Measurements from ENCODE around the gene SLC9A9. TPM values are rescaled to one million over a fixed set of nuclear protein-coding genes. Genes with fewer than 3 reads are reported as not detected.

The SLC9A9 gene
- total and polyA plus RNA-seq, 8 donors, result 0.58 to 29.7 (median 14.0) TPM

- Histone ChIP-seq H3K27ac (no peak overlapping the region), H3K36me3 (no peaks in the 10 kb centered on the region), H3K9me3 (no peaks in the 10 kb centered on the region), H3K4me1 (no peaks in the 10 kb centered on the region), H3K27me3 (no peaks in the 10 kb centered on the region), H3K4me3 (no peak overlapping the region)
- intact Hi-C loops (cut with DNase I; ENCODE audit: low total_unique reads), result no loop called here
- WGBS, 5 donors, result 92 to 100% (median 98%) methylated on average over 1 of the region's 1 CpG
- TF ChIP-seq POLR2AphosphoS5 (IDR thresholded peaks at IDR 0.05), result no peak
- TF ChIP-seq EP300 (IDR thresholded peaks at IDR 0.05), result no peak
- no peak for DNase-seq
These were observed 337.7 kb downstream of the SLC9A9 start for GRCh38 chr3:143510601-143511000.

DNA sequence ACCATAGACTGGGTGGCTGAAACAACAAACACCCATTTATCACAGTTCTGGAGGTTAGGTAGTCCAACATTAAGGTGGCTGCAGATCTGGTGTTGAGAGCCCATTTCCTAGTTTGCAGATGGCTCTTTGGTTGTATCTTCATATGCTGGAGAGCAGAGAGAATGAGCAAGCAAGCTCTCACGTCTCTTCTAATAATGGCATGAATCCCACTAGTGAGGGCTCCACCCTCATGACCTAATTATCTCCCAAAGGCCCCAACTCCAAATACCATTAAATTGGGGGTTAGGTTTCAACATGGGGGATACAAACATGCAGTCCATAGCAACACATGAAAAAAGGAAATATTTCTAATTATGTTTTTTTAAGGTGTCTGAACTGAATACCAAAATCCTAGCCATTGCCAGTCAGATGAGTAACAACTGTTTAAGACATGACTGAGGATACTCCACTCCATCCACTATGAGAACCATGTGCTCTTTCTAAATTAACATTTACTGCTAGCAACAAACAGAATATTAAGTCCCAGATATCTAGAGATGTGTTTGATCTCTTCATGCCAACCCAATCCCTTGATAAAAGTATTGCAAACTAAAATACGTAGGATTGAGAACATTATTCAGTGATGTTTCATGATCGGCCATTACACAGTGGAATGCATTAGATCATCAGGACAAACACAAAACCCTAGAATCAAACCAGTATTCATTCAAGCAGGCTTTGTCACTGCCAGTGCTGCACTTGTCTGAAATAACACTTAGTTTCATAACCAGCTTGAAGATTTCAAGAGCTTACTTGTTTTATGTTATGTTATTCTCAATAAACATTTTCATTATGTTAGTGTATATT is 340.3 kb downstream of the SLC9A9 start:
- Histone ChIP-seq H3K4me1 (no peaks in the 10 kb centered on the region), H3K27ac (no peak overlapping the region), H3K4me3 (no peak overlapping the region), H3K9me3 (no peaks in the 10 kb centered on the region), H3K36me3 (no peaks in the 10 kb centered on the region), H3K27me3 (no peaks in the 10 kb centered on the region)
- no peak for DNase-seq
- TF ChIP-seq EP300 (IDR thresholded peaks at IDR 0.05) (no peak), POLR2AphosphoS5 (IDR thresholded peaks at IDR 0.05) (no peak), CTCF (IDR thresholded peaks at IDR 0.05) (no peak), POLR2A (IDR thresholded peaks at IDR 0.05) (no peak)
- intact Hi-C loops (cut with DNase I; ENCODE audit: low total_unique reads), result no loop called here
- WGBS, 5 donors, result 77 to 82% (median 79%) methylated on average over 3 of the region's 3 CpGs

- H3K4me1 ChIP-seq, result no peaks in the 10 kb centered on the region
- no peak overlapping the region for H3K27ac ChIP-seq
- intact Hi-C loops (cut with DNase I; ENCODE audit: low total_unique reads), result no loop called here
- no peaks in the 10 kb centered on the region for H3K27me3 ChIP-seq
- H3K4me3 ChIP-seq, result no peak overlapping the region
- no peak for TF ChIP-seq POLR2A (IDR thresholded peaks at IDR 0.05)
- no peak for TF ChIP-seq POLR2AphosphoS5 (IDR thresholded peaks at IDR 0.05)
- TF ChIP-seq CTCF (IDR thresholded peaks at IDR 0.05), result no peak
- TF ChIP-seq EP300 (IDR thresholded peaks at IDR 0.05), result no peak
- no peak for DNase-seq
- no peaks in the 10 kb centered on the region for H3K36me3 ChIP-seq
- no peaks in the 10 kb centered on the region for H3K9me3 ChIP-seq
These were observed 342.1 kb downstream of the SLC9A9 start for GRCh38 chr3:143506190-143506589.

DNA sequence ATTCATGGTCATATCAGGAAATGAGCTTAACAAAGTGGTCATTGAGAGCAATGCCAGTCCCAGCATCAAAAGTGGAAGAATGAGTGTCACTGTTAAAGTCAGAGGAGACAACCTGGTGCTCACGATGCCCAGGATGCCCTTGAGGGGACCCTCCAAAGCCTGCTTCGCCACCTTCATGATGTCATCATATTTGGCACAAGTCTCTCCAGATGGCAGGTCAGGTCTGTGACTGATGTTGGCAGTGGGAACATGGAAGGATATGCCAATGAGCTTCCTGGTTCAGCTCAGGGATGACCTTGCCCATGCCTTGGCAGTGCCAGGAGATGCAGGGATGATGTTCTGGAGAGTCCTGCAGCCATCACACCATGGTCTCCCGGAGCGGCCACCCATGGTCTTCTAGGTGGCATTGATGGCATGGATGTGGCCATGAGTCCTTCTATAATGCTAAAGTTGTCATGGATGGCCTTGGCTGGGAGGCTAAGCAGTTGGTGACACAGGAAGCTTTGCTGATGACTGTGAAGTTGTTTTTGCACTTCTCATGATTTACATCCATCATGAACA is 344.9 kb downstream of the SLC9A9 start:
- Histone ChIP-seq H3K27ac (no peak overlapping the region), H3K9me3 (no peaks in the 10 kb centered on the region), H3K4me3 (no peak overlapping the region), H3K36me3 (no peaks in the 10 kb centered on the region), H3K27me3 (no peaks in the 10 kb centered on the region), H3K4me1 (no peaks in the 10 kb centered on the region)
- intact Hi-C loops (cut with DNase I; ENCODE audit: low total_unique reads), result no loop called here
- no peak for TF ChIP-seq CTCF (IDR thresholded peaks at IDR 0.05)
- no peak for TF ChIP-seq POLR2AphosphoS5 (IDR thresholded peaks at IDR 0.05)
- no peak for TF ChIP-seq POLR2A (IDR thresholded peaks at IDR 0.05)
- TF ChIP-seq EP300 (IDR thresholded peaks at IDR 0.05), result no peak
- DNase-seq, result no peak
- WGBS, 5 donors, result 96 to 100% (median 99%) methylated on average over 2 to 4 of the region's 4 CpGs

DNA sequence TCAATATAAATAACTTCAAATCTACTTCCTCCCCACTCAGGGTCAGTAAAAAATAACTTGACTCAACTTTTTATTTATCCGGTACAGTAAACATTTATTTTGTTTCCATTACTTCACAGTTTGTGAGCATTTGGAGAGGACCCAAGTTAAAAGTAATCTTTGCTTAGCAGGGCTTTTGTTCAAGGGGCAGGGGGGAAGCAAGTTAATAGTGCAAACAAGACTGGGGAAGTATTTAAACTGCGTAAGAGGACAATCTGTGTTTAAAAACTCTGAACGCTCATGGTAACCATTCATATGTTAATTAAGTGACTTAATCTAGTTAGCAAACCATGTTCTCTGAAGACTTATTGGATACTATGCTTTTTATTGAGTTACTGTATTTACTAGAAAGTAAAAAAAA is 346.2 kb downstream of the SLC9A9 start:
- 18 to 39% (median 24%) methylated on average over 3 of the region's 3 CpGs for WGBS, 5 donors
- Histone ChIP-seq H3K36me3 (no peaks in the 10 kb centered on the region), H3K4me1 (no peaks in the 10 kb centered on the region), H3K9me3 (no peaks in the 10 kb centered on the region), H3K4me3 (no peak overlapping the region), H3K27me3 (no peaks in the 10 kb centered on the region), H3K27ac (peak overlapping the region in 1 of 5 donors; percentile 5)
- TF ChIP-seq EP300 (IDR thresholded peaks at IDR 0.05), result no peak
- TF ChIP-seq POLR2AphosphoS5 (IDR thresholded peaks at IDR 0.05), result no peak
- intact Hi-C loops (cut with DNase I; ENCODE audit: low total_unique reads), result no loop called here
- peak in 1 of 2 donors; percentile 45 for DNase-seq
